Endometrium (tissue), 2 donors: Measurements from ENCODE around the gene PCDHGA1.
A peak's percentile ranks its signal among the peaks of the same experiment; 100 is the strongest.

Experiments used
- FAIRE-seq: peaks from 2 replicates; lab custom pipeline; 2012; peaks lifted over from hg19 to GRCh38; lab: Jason Lieb, UNC
- donor health status: control.
- donor health status: control.

PCDHGA1 gene

DNA sequence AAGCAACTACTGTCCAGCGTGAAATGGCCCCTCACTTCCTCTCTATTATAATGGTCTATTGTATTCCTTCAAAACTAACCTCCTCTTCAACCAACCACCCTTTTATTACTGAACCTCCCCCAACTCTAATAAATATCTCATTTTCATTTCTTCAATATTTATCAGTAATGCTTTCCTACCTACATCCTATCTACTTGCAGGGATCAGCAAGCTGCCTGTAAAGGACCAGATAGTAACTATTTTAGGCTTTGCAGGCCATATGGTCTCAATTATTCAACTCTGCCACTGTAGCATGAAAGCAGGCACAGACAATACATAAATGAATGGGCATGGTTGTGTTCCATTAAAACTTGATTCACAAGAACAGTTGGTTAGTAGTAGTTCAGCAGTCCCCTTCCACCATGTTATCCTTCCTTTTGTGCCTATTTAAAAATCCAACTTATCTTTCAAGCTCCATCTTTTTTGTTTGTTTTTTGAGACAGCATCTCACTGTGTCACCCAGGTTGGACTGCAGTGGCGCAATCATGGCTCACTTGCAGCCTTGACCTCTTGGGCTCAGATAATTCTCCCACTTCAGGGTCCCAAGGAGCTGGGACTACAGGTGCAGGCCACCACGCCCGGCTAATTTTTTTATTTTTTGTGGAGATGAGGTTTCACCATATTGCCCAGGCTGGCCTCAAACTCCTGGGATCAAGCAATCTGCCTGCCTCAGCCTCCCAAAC lies 204.3 kb downstream of the PCDHGA1 start:
- FAIRE-seq: no peak

DNA sequence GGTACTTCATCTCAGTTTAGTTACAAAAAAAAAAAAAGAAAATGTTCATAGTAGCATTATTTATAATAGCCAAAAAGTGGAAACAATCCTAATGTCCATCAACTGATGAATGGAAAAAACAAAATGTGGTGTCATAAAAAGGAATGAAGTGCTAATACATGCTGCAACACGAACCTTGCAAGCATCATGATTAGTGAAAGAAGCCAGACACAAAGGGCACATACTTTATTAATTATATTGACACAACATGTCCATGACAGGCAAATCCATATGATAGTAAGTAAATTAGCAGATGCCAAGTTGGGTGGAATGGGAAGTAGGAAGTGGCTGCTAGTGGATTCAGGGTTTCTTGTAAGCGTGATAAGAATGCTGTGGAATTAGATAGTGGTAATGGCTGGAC lies 212.7 kb downstream of the PCDHGA1 start:
- FAIRE-seq: no peak

DNA sequence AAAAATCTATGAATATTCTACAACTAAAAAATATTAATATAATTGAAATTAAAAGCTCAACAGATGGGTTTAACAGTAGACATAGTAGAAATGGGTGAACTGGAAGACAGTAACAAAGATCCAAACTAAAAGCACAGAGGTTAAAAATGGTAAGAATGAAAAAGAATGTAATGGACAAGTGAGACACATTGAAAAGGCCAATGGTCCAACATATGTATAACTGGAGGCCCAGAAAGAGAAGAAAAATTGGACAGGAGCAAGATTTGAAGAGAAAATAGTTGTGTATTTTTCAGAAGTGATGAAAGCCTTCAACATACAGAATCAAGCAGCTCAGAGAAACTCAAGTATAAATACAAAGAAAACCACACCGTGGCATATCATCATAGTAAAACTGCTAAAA lies 217.2 kb downstream of the PCDHGA1 start:
- no peak for FAIRE-seq

DNA sequence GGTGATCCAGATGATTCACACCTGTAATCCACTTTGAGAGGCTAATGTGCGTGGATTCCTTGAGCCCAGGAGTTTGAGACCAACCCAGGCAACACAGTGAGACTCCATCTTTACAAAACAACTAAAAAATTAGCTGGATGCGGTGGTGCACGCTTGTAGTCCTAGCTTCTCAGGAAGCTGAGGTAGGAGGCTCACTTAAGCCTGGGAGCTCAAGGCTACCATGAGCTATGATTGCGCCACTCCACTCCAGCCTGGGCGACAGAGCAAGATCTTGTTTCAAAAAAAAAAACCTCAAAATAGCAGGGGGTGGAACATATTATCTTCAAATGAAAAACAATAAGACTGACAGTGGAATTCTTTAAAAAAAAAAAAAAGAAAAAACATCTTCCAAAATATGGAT lies 217.6 kb downstream of the PCDHGA1 start:
- FAIRE-seq: no peak

DNA sequence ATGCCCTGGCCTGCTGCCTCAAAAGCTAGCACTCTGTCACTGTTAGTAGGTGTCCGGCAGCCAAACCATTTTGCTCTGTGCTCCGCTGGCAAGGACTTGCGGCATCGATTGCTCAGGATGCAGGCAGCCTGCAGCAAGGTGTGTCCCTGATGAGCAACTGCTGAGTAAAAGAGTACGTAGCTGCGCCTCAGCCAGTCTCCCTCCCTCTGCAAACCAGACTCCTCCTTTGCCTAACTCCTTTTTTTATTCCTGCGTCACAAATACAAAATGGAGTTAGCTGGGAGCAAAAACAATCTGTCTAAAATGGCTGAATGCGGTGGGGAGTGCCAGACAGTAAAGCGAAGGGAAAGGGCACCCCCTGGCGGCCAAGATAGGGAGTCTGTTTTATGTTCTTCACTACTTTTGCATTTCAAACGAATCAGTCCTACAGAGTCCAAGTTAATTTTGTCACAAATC lies 227.4 kb downstream of the PCDHGA1 start:
- FAIRE-seq: peak; percentile 93

DNA sequence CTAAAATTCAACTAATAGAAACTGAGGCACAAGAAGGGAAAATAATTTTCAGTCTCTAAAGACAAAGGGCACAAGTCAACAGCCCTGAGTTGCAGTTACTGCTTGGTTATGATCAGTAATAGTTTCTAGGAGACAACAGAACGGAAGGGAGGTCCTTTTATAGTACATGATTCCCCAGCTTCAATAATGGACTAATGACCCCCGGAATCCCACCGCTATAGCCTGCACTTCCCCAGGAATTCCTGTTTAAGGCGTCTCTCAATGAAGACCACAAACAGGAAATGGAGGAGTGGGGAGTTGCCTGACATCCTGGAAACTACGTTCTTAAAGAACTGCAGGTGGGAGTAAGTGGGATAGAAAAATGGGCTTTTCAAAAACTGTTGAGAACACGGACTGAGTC lies 227.8 kb downstream of the PCDHGA1 start:
- no peak for FAIRE-seq

DNA sequence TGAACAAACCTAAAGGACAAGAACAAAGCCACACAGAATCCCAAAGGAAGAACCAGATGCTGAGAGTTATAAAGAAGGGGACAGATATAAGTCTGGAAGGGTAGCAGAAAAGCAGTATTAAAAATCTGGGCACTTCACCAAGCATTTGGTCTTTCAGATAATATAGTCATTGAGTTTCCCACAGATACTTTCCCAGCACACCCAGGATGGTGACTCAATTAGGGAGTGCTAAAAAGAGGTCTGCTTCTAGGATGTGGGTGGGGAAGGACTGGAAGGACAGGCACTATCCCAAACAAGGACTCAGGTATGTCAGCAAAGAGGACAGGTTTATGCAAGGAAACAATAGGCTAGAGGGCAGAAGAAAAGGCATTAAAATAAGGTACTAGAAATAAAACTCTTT lies 229.1 kb downstream of the PCDHGA1 start:
- FAIRE-seq: no peak

DNA sequence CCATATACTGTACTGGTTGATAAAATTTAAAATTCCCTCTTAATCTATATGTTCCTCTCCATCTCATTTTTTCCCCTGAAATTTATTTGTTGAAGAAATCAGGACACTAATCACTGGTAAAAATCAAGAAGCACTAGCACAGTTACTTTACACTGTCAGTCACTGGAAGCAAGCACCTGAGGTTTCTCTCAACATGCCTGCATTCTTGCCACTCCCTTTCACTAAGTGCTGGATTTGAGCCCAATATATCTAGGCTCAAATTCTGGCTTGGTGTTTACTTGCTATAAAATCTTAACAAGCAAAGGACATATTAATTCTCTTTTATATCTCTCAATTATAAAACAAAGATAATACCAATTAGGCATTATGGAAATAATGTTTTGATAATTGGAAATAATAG lies 229.8 kb downstream of the PCDHGA1 start:
- peak; percentile 48 for FAIRE-seq

DNA sequence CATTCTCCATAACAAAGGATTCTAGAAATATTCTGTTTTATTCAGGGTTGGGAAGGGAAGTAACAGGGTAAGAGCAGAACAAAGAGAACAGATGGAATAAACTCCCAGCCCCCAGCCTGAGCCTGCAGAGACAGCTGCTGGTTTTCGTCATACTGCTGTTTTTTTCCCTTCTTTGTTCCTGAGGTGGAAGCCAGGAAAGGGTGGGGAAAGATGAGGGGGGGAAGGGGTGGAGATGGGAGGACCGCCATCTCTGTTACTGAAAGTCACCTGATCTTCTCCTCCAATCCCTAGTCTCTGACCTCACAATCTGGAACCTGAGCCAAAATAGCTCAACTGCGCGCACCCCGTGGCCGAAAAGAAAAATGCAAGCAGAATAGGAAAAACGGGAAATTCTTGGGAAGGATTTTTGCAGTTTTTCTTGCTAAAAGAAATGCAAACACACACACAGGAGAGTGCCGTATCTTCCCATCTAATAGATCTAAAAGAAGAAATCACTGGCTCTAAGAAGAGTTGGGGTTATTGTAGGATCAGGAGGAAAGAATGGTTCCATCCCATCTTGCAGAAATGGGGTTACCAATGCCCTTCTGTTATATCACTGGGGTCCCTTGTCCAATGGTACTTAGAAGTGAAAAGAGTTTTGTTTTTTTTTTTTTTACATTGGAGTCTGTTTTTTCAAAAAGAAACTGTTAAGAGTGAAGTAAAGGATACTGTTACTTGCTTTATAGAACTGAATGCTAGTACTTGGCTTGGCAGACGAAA lies 230.6 kb downstream of the PCDHGA1 start:
- peak; percentile 88 for FAIRE-seq
